IMR-90 (cell line): ENCODE data around the gene HPS4. TPM values are rescaled to one million over a fixed set of nuclear protein-coding genes. Genes with fewer than 3 reads are reported as not detected.

Source experiments
- ATAC-seq: fragments of 200-7000 bp; cut with Tn5 transposase; 2 replicates; pipeline ENCODE4 v1.9.1; 2020; ENCODE audit warnings: low read depth, mild to moderate bottlenecking, moderate library complexity
- BruUV-seq: library from RNA; stranded (reverse); fragments of 400-500 nt; replicated peaks from 2 replicates; lab custom pipeline; 2021; lab: Mats Ljungman, UMichigan
- CTCF ChIA-PET: fragments of 300-600 bp; formaldehyde crosslinking; extraction: SDS; loops from one replicate; lab custom pipeline; 2021; ENCODE audit warnings: antibody characterized with exemption; lab: Yijun Ruan, JAX
- POLR2A ChIA-PET: fragments of 300-600 bp; sonication (Branson Sonifier 250); formaldehyde crosslinking; loops from one replicate; lab custom pipeline; 2022; ENCODE audit warnings: antibody characterized with exemption; ENCODE audit not compliant: unreplicated experiment; lab: Charles Lee
- DNase-seq: peaks from one replicate; pipeline ENCODE4 v3.0.0; 2013
- H2AFZ ChIP-seq: replicated peaks from 2 replicates; pipeline ENCODE3; 2013; ENCODE audit warnings: low read length, mild to moderate bottlenecking; ENCODE audit not compliant: poor library complexity
- H2AK5ac ChIP-seq: 2 replicates; pipeline ENCODE4 v1.6.1; 2013; ENCODE audit warnings: low read depth, low read length, inconsistent platforms
- H2AK9ac ChIP-seq: replicated peaks from 2 replicates; pipeline ENCODE3; 2013; ENCODE audit warnings: mild to moderate bottlenecking, low read depth, low read length, moderate library complexity; ENCODE audit not compliant: poor library complexity
- H2BK120ac ChIP-seq: 2 replicates; pipeline ENCODE4 v1.6.1; 2013; ENCODE audit warnings: low read depth, low read length, inconsistent platforms
- H2BK15ac ChIP-seq: 3 replicates; pipeline ENCODE4 v1.6.1; 2013; ENCODE audit warnings: low read depth, low read length, inconsistent platforms
- H2BK20ac ChIP-seq: 2 replicates; pipeline ENCODE4 v1.6.1; 2013; ENCODE audit warnings: low read depth, mild to moderate bottlenecking, inconsistent platforms, low read length, moderate library complexity
- H2BK5ac ChIP-seq: 2 replicates; pipeline ENCODE4 v1.6.1; 2013; ENCODE audit warnings: mild to moderate bottlenecking, low read depth, low read length, inconsistent platforms; ENCODE audit not compliant: poor library complexity, severe bottlenecking
- H3K14ac ChIP-seq: replicated peaks from 2 replicates; pipeline ENCODE4 v1.6.1; 2013; ENCODE audit warnings: low read depth, low read length, inconsistent platforms
- H3K18ac ChIP-seq: 2 replicates; pipeline ENCODE4 v1.6.1; 2013; ENCODE audit warnings: low read depth, low read length, control low read depth
- H3K23ac ChIP-seq: 2 replicates; pipeline ENCODE4 v1.6.1; 2013; ENCODE audit warnings: low read depth, low read length, inconsistent platforms
- H3K27ac ChIP-seq: 2 replicates; pipeline ENCODE4 v1.5.1; 2013; ENCODE audit warnings: mild to moderate bottlenecking, control low read depth, low read length; ENCODE audit not compliant: insufficient read depth
- H3K27me3 ChIP-seq: 2 replicates; pipeline ENCODE4 v1.6.1; 2013; ENCODE audit warnings: low read length; ENCODE audit not compliant: control insufficient read depth, insufficient read depth
- H3K36me3 ChIP-seq: 2 replicates; pipeline ENCODE4 v1.6.1; 2013; ENCODE audit warnings: low read length, mixed read lengths; ENCODE audit not compliant: control insufficient read depth, insufficient read depth
- H3K4ac ChIP-seq: 2 replicates; pipeline ENCODE4 v1.6.1; 2013; ENCODE audit warnings: low read depth, low read length, inconsistent platforms
- H3K4me1 ChIP-seq: 2 replicates; pipeline ENCODE4 v1.6.1; 2013; ENCODE audit warnings: low read length, mixed read lengths; ENCODE audit not compliant: control insufficient read depth, insufficient read depth
- H3K4me2 ChIP-seq: 2 replicates; pipeline ENCODE4 v1.6.1; 2013; ENCODE audit warnings: low read depth, mild to moderate bottlenecking, control low read depth, low read length, moderate library complexity
- H3K4me3 ChIP-seq: 2 replicates; pipeline ENCODE4 v1.5.1; 2013; ENCODE audit warnings: low read depth, mild to moderate bottlenecking, control low read depth, low read length, moderate library complexity; ENCODE audit not compliant: insufficient read depth
- H3K56ac ChIP-seq: 2 replicates; pipeline ENCODE4 v1.6.1; 2013; ENCODE audit warnings: low read length, inconsistent platforms; ENCODE audit not compliant: insufficient read depth; ENCODE audit errors: extremely low read depth
- H3K79me1 ChIP-seq, 2 experiments: 2 replicates each; pipeline ENCODE4 v1.6.1; 2013; ENCODE audit warnings: low read length in 2 of 2, inconsistent platforms in 1 of 2, low read depth in 1 of 2
- H3K9ac ChIP-seq: 2 replicates; pipeline ENCODE4 v1.6.1; 2013; ENCODE audit warnings: low read depth, low read length, control low read depth
- H3K9me1 ChIP-seq: 2 replicates; pipeline ENCODE4 v1.6.1; 2013; ENCODE audit warnings: low read length, inconsistent platforms; ENCODE audit not compliant: insufficient read depth
- H3K9me3 ChIP-seq: 2 replicates; pipeline ENCODE4 v1.6.1; 2013; ENCODE audit warnings: low read length; ENCODE audit not compliant: control insufficient read depth, insufficient read depth
- H4K20me1 ChIP-seq: 2 replicates; pipeline ENCODE4 v1.6.1; 2013; ENCODE audit warnings: low read length, inconsistent platforms; ENCODE audit not compliant: insufficient read depth
- H4K5ac ChIP-seq: 2 replicates; pipeline ENCODE4 v1.6.1; 2013; ENCODE audit warnings: mild to moderate bottlenecking, low read depth, low read length, control low read depth
- H4K8ac ChIP-seq, 2 experiments: 2 replicates each; pipeline ENCODE4 v1.6.1; 2013; ENCODE audit warnings: low read depth in 2 of 2, low read length in 2 of 2, control low read depth in 1 of 2, inconsistent platforms in 1 of 2
- H4K91ac ChIP-seq: 2 replicates; pipeline ENCODE4 v1.6.1; 2013; ENCODE audit warnings: low read depth, low read length, inconsistent platforms; ENCODE audit not compliant: insufficient read depth
- FOS ChIP-seq: fragments of 150-350 bp; IDR thresholded peaks from 2 replicates; pipeline ENCODE4 v1.6.1; 2016; ENCODE audit warnings: low read depth, low read length
- POLR2A ChIP-seq: IDR thresholded peaks from 2 replicates; pipeline ENCODE4 v1.6.1; 2012; ENCODE audit warnings: mild to moderate bottlenecking, low read depth, low read length
- RAD21 ChIP-seq: IDR thresholded peaks from 2 replicates; pipeline ENCODE4 v1.6.1; 2012; ENCODE audit warnings: low read length, improper control_type of control experiment
- SMC3 ChIP-seq: fragments of 150-350 bp; IDR thresholded peaks from 2 replicates; pipeline ENCODE4 v1.6.1; 2016; ENCODE audit warnings: low read depth, mild to moderate bottlenecking, antibody characterized with exemption, low read length, moderate library complexity
- WGBS, 2 experiments: methylation state at CpG; one replicate each; pipeline versions ENCODE4 v1.1.5 to v1.1.7; 2013; ENCODE audit warnings: missing lambda C conversion rate in 2 of 2; ENCODE audit not compliant: insufficient read length in 1 of 2; ENCODE audit errors: extremely low coverage in 2 of 2; 5-methylcytosine and 5-hydroxymethylcytosine counted together
- dilution Hi-C: fragments of 300-500 bp; cut with HindIII; formaldehyde crosslinking; loops from one replicate; pipeline ENCODE4 v1.14.3; 2018; ENCODE audit warnings: low sequenced_read_pairs; ENCODE audit not compliant: unreplicated experiment
- in situ Hi-C: fragments of 300-500 bp; cut with MboI; formaldehyde crosslinking; loops from 3 replicates; pipeline ENCODE4 v1.14.3; 2019; ENCODE audit warnings: low sequenced_read_pairs, inconsistent platforms, mixed read lengths
- intact Hi-C: fragments of 100-400 bp; cut with micrococcal nuclease; formaldehyde crosslinking; loops from 2 replicates; pipeline ENCODE4 v1.10.0; 2022
- polyA plus RNA-seq, 3 experiments: library from polyadenylated mRNA; depleted of rRNA; stranded (reverse); fragments of >200 nt; gene quantifications; 2 replicates each; pipeline ENCODE4 v1.2.3, GENCODE V29; 2012; ENCODE audit warnings: low replicate concordance in 1 of 3
- total RNA-seq: library from RNA; depleted of rRNA; stranded (reverse); fragments of >200 nt; gene quantifications from 2 replicates; pipeline ENCODE4 v1.2.3, GENCODE V29; 2012

Gene HPS4
- total and polyA plus RNA-seq, 2 of the 4 experiments (the other 2 are of a cell fraction) = 15.8 to 19.0 TPM

- Histone ChIP-seq H3K79me1 (no peaks in the 10 kb centered on the region), H4K20me1 (no peaks in the 10 kb centered on the region), H2BK20ac (no peak overlapping the region), H4K5ac (no peak overlapping the region), H3K9me3 (no peaks in the 10 kb centered on the region), H2AK9ac (no peak overlapping the region), H2AFZ (no peak overlapping the region), H4K91ac (no peak overlapping the region), H3K9ac (no peak overlapping the region), H2BK15ac (no peak overlapping the region), H3K23ac (no peak overlapping the region), H3K9me1 (no peaks in the 10 kb centered on the region), H2BK5ac (no peak overlapping the region), H3K14ac (no peak overlapping the region), H3K4me1 (no peaks in the 10 kb centered on the region), H3K27ac (no peak overlapping the region), H3K4me2 (no peak overlapping the region), H3K4me3 (no peak overlapping the region), H2AK5ac (no peak overlapping the region), H2BK120ac (no peak overlapping the region), H3K56ac (no peak overlapping the region), H3K18ac (no peak overlapping the region), H3K36me3 (no peaks in the 10 kb centered on the region; the same call in 1 of the 2 replicates), H4K8ac (no peak overlapping the region), H3K4ac (no peak overlapping the region), H3K27me3 (no peaks in the 10 kb centered on the region)
- 84% methylated on average over 10 of the region's 14 CpGs; no CpG with 5 or more reads in 1 of the 2 experiments for WGBS, 2 experiments
- no TSS peak for BruUV-seq
- DNase-seq (no peak), ATAC-seq (no peak)
- TF ChIP-seq FOS (no peak), POLR2A (no peak), SMC3 (no peak), RAD21 (no peak)
- intact Hi-C loops = no loop called here
- in situ Hi-C loops = no loop called here
- CTCF ChIA-PET = interaction anchor here (0.6 to 0.7 kb wide), 2 partner anchors 16 to 43 kb away, joined by 3 to 9 read pairs; no protein-coding TSS in a partner anchor
- POLR2A ChIA-PET = no interaction called here
- dilution Hi-C loops = no loop called here
Observed at GRCh38 chr22:26437694-26438392, 45.7 kb downstream of the HPS4 start.
